ENCODE data around the gene FAM180A. TPM values are rescaled to one million over a fixed set of nuclear protein-coding genes. Genes with fewer than 3 reads are reported as not detected.

Gene FAM180A
- total and polyA plus RNA-seq, 4 donors, result 0.19 to 10.5 (median 5.6) TPM

- WGBS, result 78% methylated on average over 8 of the region's 8 CpGs
- no peak for DNase-seq (ENCODE audit: low spot score)
- H3K36me3 ChIP-seq (ENCODE audit: control insufficient read depth in 4 of 4, insufficient read depth in 3 of 4, low read depth in 1 of 4, low read length in 3 of 4), result no peaks in the 10 kb centered on the region
- H3K4me1 ChIP-seq (ENCODE audit: control insufficient read depth in 4 of 4, insufficient read depth in 4 of 4, low read length in 3 of 4), result no peaks in the 10 kb centered on the region
- no peak overlapping the region for H3K9ac ChIP-seq (ENCODE audit: low read depth in 1 of 2, low read length in 2 of 2)
- peak overlapping the region; percentile 11 to 32 for H3K27ac ChIP-seq (ENCODE audit: low read depth in 1 of 2, low read length in 2 of 2)
- H3K27me3 ChIP-seq (ENCODE audit: control insufficient read depth in 4 of 4, insufficient read depth in 4 of 4, low read length in 3 of 4), result no peaks in the 10 kb centered on the region
- H3K4me3 ChIP-seq (ENCODE audit: low read depth in 1 of 3, low read length in 3 of 3), result peak overlapping the region in 1 of 3 donors; percentile 36
- no peak for TF ChIP-seq FOXA1 (IDR thresholded peaks at IDR 0.05)
- no peak for TF ChIP-seq RAD21 (IDR thresholded peaks at IDR 0.05)
- TF ChIP-seq, protein P1, sequence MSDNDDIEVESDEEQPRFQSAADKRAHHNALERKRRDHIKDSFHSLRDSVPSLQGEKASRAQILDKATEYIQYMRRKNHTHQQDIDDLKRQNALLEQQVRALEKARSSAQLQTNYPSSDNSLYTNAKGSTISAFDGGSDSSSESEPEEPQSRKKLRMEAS (IDR thresholded peaks at IDR 0.05), result no peak
- TF ChIP-seq HNF4A (conservative IDR thresholded peaks at IDR 0.05), result no peak
- no peak for TF ChIP-seq YY1 (IDR thresholded peaks at IDR 0.05)
- no peak for TF ChIP-seq NR2F2 (IDR thresholded peaks at IDR 0.05)
- no peak for TF ChIP-seq REST (IDR thresholded peaks at IDR 0.05)
- no peak for TF ChIP-seq JUND (IDR thresholded peaks at IDR 0.05)
- TF ChIP-seq HNF4G (IDR thresholded peaks at IDR 0.05), result no peak
- no peak for TF ChIP-seq SP1 (IDR thresholded peaks at IDR 0.05)
- TF ChIP-seq EGR1 (IDR thresholded peaks at IDR 0.05; ENCODE audit: low read depth in 2 of 2), result no peak
- TF ChIP-seq GABPA (IDR thresholded peaks at IDR 0.05 in 1 of 2, conservative IDR thresholded peaks at IDR 0.05 in 1 of 2), result no peak
- no peak for TF ChIP-seq CTCF (IDR thresholded peaks at IDR 0.05; ENCODE audit: low read depth, low read length, missing input control)
- no peak for TF ChIP-seq TAF1 (conservative IDR thresholded peaks at IDR 0.05)
- no peaks in the 10 kb centered on the region for H3K9me3 ChIP-seq (ENCODE audit: control insufficient read depth in 4 of 4, low read length in 3 of 4)
Observed at GRCh38 chr7:135747366-135747765, 1.2 kb downstream of the FAM180A start.

DNA sequence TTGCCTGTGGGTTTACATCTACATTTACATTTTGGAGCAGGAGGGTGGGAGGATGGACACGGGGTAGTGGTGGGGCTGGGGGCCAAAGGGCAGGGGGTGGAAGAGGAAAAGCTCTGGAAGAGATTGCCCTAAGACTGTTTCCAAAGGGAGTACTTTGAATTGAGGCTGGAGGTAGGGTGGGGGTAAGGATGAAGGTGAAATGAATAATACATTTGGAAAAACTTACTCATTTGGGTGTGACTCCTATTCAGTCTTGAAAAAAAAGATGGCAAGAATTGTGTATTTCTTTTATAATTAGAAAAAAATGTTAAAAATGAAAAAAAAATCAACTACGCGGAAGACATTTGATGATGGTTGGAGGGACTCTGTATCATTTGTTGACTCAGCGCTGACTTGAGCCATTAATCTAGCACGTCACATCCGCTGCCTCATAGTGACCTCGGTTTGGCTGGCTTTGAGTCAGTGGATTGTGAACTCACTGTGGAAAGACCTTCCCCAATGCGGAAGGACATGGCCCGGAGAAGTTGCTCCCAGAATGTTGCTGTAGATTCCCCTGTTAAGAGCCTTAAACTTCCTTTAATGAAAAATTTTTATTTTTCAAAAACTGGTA is 2.8 kb downstream of the FAM180A start:
- no peak for DNase-seq (ENCODE audit: low spot score)
- TF ChIP-seq, protein P1 (IDR thresholded peaks at IDR 0.05), result no peak
- TF ChIP-seq RXRA (IDR thresholded peaks at IDR 0.05) (peak in 1 of 2 donors; percentile 36), NR2F2 (IDR thresholded peaks at IDR 0.05) (peak; percentile 52), JUND (IDR thresholded peaks at IDR 0.05) (peak in 1 of 2 donors; percentile 13), TAF1 (conservative IDR thresholded peaks at IDR 0.05) (no peak), GABPA (IDR thresholded peaks at IDR 0.05 in 1 of 2, conservative IDR thresholded peaks at IDR 0.05 in 1 of 2) (peak; percentile 48 to 67)
- Histone ChIP-seq H3K27me3 (ENCODE audit: control insufficient read depth in 4 of 4, insufficient read depth in 4 of 4, low read length in 3 of 4) (no peaks in the 10 kb centered on the region), H3K27ac (ENCODE audit: low read depth in 1 of 2, low read length in 2 of 2) (peak overlapping the region; percentile 50 to 70), H3K36me3 (ENCODE audit: control insufficient read depth in 4 of 4, insufficient read depth in 3 of 4, low read depth in 1 of 4, low read length in 3 of 4) (no peaks in the 10 kb centered on the region), H3K4me3 (ENCODE audit: low read depth in 1 of 3, low read length in 3 of 3) (no peak overlapping the region), H3K9me3 (ENCODE audit: control insufficient read depth in 4 of 4, low read length in 3 of 4) (no peaks in the 10 kb centered on the region), H3K9ac (ENCODE audit: low read depth in 1 of 2, low read length in 2 of 2) (no peak overlapping the region), H3K4me1 (ENCODE audit: control insufficient read depth in 4 of 4, insufficient read depth in 4 of 4, low read length in 3 of 4) (no peaks in the 10 kb centered on the region)
- WGBS, result 66% methylated on average over 9 of the region's 9 CpGs

Data from liver (tissue), 9 donors.